AG10803 (cell line): Measurements from ENCODE around the gene IL6.
A peak's percentile ranks its signal among the peaks of the same experiment; 100 is the strongest.

Experiments used
- DNase-seq: peaks from one replicate; pipeline ENCODE4 v3.0.0; 2010; ENCODE audit warnings: low read depth
- H3K4me3 ChIP-seq: 2 replicates; pipeline ENCODE4 v1.5.1; 2011; ENCODE audit warnings: mild to moderate bottlenecking, low read length, control low read depth
- TF ChIP-seq, protein P1 (sequence below): conservative IDR thresholded peaks from 2 replicates; pipeline ENCODE4 v1.5.1; 2011; ENCODE audit warnings: mild to moderate bottlenecking, low read length, control low read depth, inconsistent platforms

Gene IL6

DNA sequence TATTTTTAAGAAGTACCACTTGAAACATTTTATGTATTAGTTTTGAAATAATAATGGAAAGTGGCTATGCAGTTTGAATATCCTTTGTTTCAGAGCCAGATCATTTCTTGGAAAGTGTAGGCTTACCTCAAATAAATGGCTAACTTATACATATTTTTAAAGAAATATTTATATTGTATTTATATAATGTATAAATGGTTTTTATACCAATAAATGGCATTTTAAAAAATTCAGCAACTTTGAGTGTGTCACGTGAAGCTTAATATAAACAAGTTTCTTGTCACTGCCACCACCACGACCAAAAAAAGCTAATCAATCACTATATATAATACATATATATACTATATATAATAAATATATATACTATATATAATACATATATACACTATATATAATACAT lies 4.8 kb downstream of the IL6 start:
- TF ChIP-seq, protein P1, sequence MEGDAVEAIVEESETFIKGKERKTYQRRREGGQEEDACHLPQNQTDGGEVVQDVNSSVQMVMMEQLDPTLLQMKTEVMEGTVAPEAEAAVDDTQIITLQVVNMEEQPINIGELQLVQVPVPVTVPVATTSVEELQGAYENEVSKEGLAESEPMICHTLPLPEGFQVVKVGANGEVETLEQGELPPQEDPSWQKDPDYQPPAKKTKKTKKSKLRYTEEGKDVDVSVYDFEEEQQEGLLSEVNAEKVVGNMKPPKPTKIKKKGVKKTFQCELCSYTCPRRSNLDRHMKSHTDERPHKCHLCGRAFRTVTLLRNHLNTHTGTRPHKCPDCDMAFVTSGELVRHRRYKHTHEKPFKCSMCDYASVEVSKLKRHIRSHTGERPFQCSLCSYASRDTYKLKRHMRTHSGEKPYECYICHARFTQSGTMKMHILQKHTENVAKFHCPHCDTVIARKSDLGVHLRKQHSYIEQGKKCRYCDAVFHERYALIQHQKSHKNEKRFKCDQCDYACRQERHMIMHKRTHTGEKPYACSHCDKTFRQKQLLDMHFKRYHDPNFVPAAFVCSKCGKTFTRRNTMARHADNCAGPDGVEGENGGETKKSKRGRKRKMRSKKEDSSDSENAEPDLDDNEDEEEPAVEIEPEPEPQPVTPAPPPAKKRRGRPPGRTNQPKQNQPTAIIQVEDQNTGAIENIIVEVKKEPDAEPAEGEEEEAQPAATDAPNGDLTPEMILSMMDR, result no peak
- peak; percentile 23 for DNase-seq
- H3K4me3 ChIP-seq, result no peak overlapping the region

DNA sequence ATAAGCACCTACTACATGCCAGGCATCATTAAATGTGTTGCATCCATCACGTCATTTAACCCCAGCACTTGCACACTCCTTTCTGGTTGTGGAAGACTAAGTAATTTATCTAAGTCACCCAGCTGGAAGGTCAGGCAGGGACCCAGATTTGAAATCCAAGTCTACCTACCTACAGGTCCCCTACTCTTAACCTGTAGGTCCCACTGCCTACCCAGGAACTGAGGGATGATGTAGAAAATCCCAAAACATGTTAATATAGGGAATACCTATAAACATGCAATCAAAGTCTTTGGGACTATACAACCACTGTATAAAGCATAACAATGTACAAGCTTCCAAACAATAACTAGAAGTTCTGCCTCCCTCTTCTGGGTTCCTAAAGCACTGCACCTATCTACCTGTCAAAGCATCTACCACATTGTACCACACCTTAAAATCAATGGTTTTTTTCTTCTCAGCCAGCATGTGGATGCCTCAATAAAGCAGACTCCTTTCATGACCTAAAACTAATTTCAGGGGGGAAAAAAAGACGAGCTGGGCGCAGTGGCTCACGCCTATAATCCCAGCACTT lies 5.6 kb downstream of the IL6 start:
- H3K4me3 ChIP-seq, result no peak overlapping the region
- TF ChIP-seq, protein P1, result peak; percentile 51
- peak; percentile 66 for DNase-seq

DNA sequence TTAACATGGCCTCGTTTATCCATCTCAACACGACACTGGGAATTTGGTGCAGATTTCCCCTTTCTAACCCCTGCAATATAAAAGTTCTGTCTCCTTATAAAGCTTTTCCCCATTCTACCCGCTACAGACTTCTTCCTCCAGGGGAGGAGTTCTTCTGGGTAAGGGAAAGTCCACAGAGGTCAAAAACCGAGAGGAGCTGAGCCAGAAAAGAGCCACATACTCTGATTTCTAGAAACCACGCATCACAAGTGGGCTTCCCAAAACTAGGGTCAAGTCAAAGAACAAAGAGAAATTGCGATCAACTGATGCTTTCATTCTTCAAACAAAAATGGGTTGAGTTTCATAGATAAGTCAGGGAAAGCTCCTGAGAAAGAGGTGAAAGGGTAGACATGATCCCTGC lies 6.8 kb downstream of the IL6 start:
- TF ChIP-seq, protein P1, result no peak
- no peak overlapping the region for H3K4me3 ChIP-seq

DNA sequence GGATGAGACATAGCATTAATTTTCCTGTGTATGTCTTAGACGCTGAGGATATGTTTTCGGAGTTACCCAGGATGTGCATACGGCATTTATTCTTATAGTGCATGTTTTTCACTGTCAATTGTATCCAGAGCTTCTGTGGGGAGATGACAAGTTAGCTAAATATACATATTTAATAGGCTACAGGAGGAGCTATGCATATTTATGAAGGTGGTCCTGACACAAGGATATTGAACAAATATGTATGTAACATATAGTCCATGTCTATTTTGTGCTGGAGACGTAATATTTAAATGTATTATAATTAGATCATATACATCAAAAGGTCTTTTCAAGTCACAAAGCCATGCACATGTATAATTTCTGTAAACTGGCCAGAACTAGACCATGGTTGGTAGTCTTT lies 16.0 kb downstream of the IL6 start:
- no peak overlapping the region for H3K4me3 ChIP-seq
- TF ChIP-seq, protein P1, result no peak
- DNase-seq, result no peak

More for the DNA sequence above, 6.8 kb downstream of the IL6 start:
- no peak for DNase-seq

DNA sequence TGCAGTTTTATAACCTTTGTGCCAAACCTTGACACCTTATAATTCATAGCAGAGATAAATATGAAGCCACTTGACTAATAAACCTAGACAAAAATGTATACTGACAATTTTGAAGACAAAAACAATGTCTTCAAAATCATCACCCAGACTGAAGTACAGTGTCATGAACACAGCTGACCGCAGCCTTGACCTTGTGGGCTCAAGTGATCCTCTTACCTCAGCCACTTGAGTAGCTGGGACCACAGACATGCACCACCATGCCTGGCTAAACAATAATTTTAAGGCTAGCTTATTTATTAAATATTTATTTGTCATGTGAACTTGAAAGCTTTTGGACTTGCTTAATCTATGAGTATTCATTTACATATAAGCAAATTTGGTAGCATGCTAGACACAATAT lies 24.3 kb downstream of the IL6 start:
- no peak for DNase-seq
- H3K4me3 ChIP-seq, result no peak overlapping the region
- TF ChIP-seq, protein P1, result no peak

DNA sequence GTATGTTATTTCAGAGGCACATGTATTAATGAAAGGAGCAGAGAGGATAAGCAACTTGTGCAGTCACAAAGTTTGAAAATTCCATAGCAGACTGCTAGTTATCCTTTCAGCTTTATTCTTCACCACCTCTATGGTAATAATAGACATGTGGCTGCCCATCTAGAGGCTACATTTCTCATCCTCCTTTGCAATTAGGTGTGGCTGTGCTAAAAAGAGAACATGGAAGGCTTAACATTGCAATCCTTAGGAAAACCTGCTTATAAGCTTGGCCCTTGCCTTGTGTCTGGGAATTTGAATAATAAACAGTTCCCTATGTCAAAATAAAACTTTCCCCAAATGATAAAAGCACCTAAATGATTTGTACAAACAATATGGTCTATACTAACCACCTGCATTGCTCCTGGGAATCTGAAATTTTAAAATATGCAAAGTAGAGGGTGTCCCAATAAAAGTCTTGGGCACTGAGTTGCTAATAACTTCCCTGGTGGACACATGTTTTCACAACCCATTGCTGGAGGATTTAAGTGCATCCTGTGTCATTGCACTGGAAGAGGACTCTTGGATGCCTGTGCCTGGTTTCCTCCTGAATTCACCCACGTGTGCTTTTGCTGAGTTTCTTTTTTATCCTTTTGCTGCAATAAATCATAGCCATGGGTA lies 30.5 kb downstream of the IL6 start:
- no peak for DNase-seq
- TF ChIP-seq, protein P1, result no peak
- no peak overlapping the region for H3K4me3 ChIP-seq

DNA sequence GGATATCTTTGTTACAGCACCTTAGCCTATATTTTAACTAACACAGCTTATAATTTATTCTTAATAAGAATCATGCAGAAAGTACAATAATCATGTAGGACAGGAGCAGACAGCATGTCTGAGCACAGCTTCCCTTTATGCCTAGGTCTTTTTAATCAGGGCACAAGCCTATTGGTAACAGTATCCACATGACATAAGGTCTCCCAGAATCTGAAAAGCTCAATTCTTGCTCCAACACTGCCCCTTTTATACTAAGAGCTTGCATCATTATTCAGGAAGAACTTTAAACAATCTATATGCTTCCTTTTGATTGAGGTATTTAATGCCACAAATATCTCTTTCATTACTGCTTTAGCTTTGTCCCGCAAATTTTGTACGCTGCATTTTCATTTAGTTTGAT lies 31.6 kb downstream of the IL6 start:
- TF ChIP-seq, protein P1, result no peak
- no peak overlapping the region for H3K4me3 ChIP-seq
- DNase-seq, result no peak
